ENCODE measurements around the gene CCNF. TPM values are rescaled to one million over a fixed set of nuclear protein-coding genes. Genes with fewer than 3 reads are reported as not detected.

Gene CCNF
- total RNA-seq, 1 experiment from 2014 or later = 60.8 TPM

GRCh38 chr16:2486645-2487516 lies 57.6 kb downstream of the CCNF start:
- H2AFZ ChIP-seq (ENCODE audit: low read depth, low read length, poor library complexity, severe bottlenecking) = no peak overlapping the region
- peaks cover 14% of the 10 kb centered on the region; the same call in 1 of the 2 replicates for H3K79me2 ChIP-seq (ENCODE audit: insufficient read depth, low read length)
- H3K4me1 ChIP-seq (ENCODE audit: control insufficient read depth in 1 of 2, insufficient read depth in 2 of 2, low read length in 2 of 2) = no peaks in the 10 kb centered on the region
- BruUV-seq (replicated peaks) = no TSS peak
- RAD21 ChIA-PET (ENCODE audit: low non-redundant PET in 1 of 2, low total read pairs in 2 of 2, uncharacterized antibody in 2 of 2, unreplicated experiment in 2 of 2) = no interaction called here
- POLR2A ChIA-PET = no interaction called here
- ATAC-seq = no peak
- no peak overlapping the region for H3K27ac ChIP-seq (ENCODE audit: low read depth, low read length)
- H3K9me2 ChIP-seq (ENCODE audit: insufficient read depth) = no peaks in the 10 kb centered on the region
- no peak overlapping the region for H3K4me2 ChIP-seq (ENCODE audit: low read length)
- TF ChIP-seq SP1 (IDR thresholded peaks at IDR 0.05; ENCODE audit: low read depth) = no peak
- no peak for TF ChIP-seq POLR2AphosphoS5 (IDR thresholded peaks at IDR 0.05; ENCODE audit: low read depth, low read length)
- no peak for TF ChIP-seq ZBTB33 (IDR thresholded peaks at IDR 0.05; ENCODE audit: extremely low read depth, insufficient replicate concordance, low read length)
- no peak for TF ChIP-seq ZNF274 (IDR thresholded peaks at IDR 0.05; ENCODE audit: low read depth, low read length)
- no peak for TF ChIP-seq SIN3A (IDR thresholded peaks at IDR 0.05; ENCODE audit: low read depth)
- TF ChIP-seq CEBPB (IDR thresholded peaks at IDR 0.05; ENCODE audit: low read depth) = no peak
- TF ChIP-seq ZFX (IDR thresholded peaks at IDR 0.05) = no peak
- no peak for TF ChIP-seq ELF1 (IDR thresholded peaks at IDR 0.05; ENCODE audit: borderline replicate concordance, low read depth)
- no peak for TF ChIP-seq POLR2A (IDR thresholded peaks at IDR 0.05; ENCODE audit: borderline replicate concordance, extremely low read depth, insufficient read depth, insufficient read length)
- no peak for TF ChIP-seq REST (IDR thresholded peaks at IDR 0.05; ENCODE audit: low read depth)
- TF ChIP-seq RAD21 (IDR thresholded peaks at IDR 0.05; ENCODE audit: low read depth) = no peak
- no peak for TF ChIP-seq JUND (IDR thresholded peaks at IDR 0.05)
- TF ChIP-seq YY1 (IDR thresholded peaks at IDR 0.05; ENCODE audit: extremely low read depth, insufficient replicate concordance, low read depth, low read length) = no peak
- TF ChIP-seq MAX (IDR thresholded peaks at IDR 0.05) = no peak
- no peak for TF ChIP-seq EZH2 (IDR thresholded peaks at IDR 0.05)
- TF ChIP-seq FOSL1 (IDR thresholded peaks at IDR 0.05; ENCODE audit: low read depth) = no peak
- TF ChIP-seq EGR1 (IDR thresholded peaks at IDR 0.05; ENCODE audit: low read depth) = no peak
- no peak for TF ChIP-seq CTCF (IDR thresholded peaks at IDR 0.05 in 2 of 3, conservative IDR thresholded peaks at IDR 0.05 in 1 of 3; ENCODE audit: borderline replicate concordance in 1 of 3, insufficient read depth in 1 of 3, low read depth in 2 of 3, low read length in 2 of 3)
- no peak overlapping the region for H3K4me3 ChIP-seq (replicated peaks in 1 of 2; ENCODE audit: low read depth in 1 of 2, low read length in 2 of 2)
- no peaks in the 10 kb centered on the region for H3K9me3 ChIP-seq (ENCODE audit: control insufficient read depth in 1 of 2, insufficient read depth in 1 of 2, low read depth in 1 of 2, low read length in 2 of 2)
- DNase-seq (ENCODE audit: low read depth, low spot score) = no peak
- intact Hi-C loops (cut with micrococcal nuclease) = no loop called here
- H4K20me1 ChIP-seq (ENCODE audit: insufficient read depth) = no peaks in the 10 kb centered on the region
- H3K27me3 ChIP-seq (ENCODE audit: insufficient read depth, low read length) = no peaks in the 10 kb centered on the region
- no peaks in the 10 kb centered on the region; a peak in 1 of 4 replicates for H3K36me3 ChIP-seq (ENCODE audit: control insufficient read depth in 1 of 2, insufficient read depth in 2 of 2, low read length in 2 of 2)
- CTCF ChIA-PET = no interaction called here
- H3K9ac ChIP-seq (ENCODE audit: low read length) = no peak overlapping the region
